Fibroblast of skin of abdomen (primary cell): ENCODE data around the gene SMARCC1.
"Not testable (repeated sequence)": the region's sequence is repeated elsewhere in the genome, so short reads cannot be mapped to it uniquely, and the experiment has no call there.

Experiments used
- DNase-seq: peaks from one replicate; pipeline ENCODE4 v3.0.0-alpha.2; 2013

The SMARCC1 gene

GRCh38 chr3:47766186-47766585 lies 15.5 kb downstream of the SMARCC1 start:
- no peak for DNase-seq

- no peak for DNase-seq
Measured at GRCh38 chr3:47762233-47762632, 19.5 kb downstream of the SMARCC1 start.

GRCh38 chr3:47761046-47761445 lies 20.6 kb downstream of the SMARCC1 start:
- DNase-seq, result no peak

GRCh38 chr3:47760207-47760606 lies 21.5 kb downstream of the SMARCC1 start:
- DNase-seq, result not testable (repeated sequence)

GRCh38 chr3:47758261-47759025 lies 23.2 kb downstream of the SMARCC1 start:
- DNase-seq, result no peak

- no peak for DNase-seq
Measured at GRCh38 chr3:47752716-47753115, 29.0 kb downstream of the SMARCC1 start.

GRCh38 chr3:47750811-47751354 lies 30.8 kb downstream of the SMARCC1 start:
- not testable (repeated sequence) for DNase-seq

GRCh38 chr3:47747558-47747957 lies 34.1 kb downstream of the SMARCC1 start:
- DNase-seq, result no peak

- no peak for DNase-seq
Measured at GRCh38 chr3:47746264-47746663, 35.4 kb downstream of the SMARCC1 start.

GRCh38 chr3:47743855-47744254 lies 37.8 kb downstream of the SMARCC1 start:
- no peak for DNase-seq

- peak; percentile 20 for DNase-seq
Measured at GRCh38 chr3:47743352-47743751, 38.3 kb downstream of the SMARCC1 start.

GRCh38 chr3:47741925-47742324 lies 39.8 kb downstream of the SMARCC1 start:
- no peak for DNase-seq

GRCh38 chr3:47732143-47732542 lies 49.5 kb downstream of the SMARCC1 start:
- no peak for DNase-seq

GRCh38 chr3:47731061-47731460 lies 50.6 kb downstream of the SMARCC1 start:
- no peak for DNase-seq

GRCh38 chr3:47722859-47723258 lies 58.8 kb downstream of the SMARCC1 start:
- no peak for DNase-seq

- DNase-seq, result not testable (repeated sequence)
Measured at GRCh38 chr3:47717448-47717847, 64.2 kb downstream of the SMARCC1 start.

GRCh38 chr3:47716656-47717055 lies 65.0 kb downstream of the SMARCC1 start:
- no peak for DNase-seq

GRCh38 chr3:47715928-47716327 lies 65.8 kb downstream of the SMARCC1 start:
- peak; percentile 46 for DNase-seq

GRCh38 chr3:47714606-47715005 lies 67.1 kb downstream of the SMARCC1 start:
- DNase-seq, result no peak

GRCh38 chr3:47713655-47714054 lies 68.0 kb downstream of the SMARCC1 start:
- DNase-seq, result no peak

- DNase-seq, result no peak
Measured at GRCh38 chr3:47712398-47712797, 69.3 kb downstream of the SMARCC1 start.

GRCh38 chr3:47711596-47711995 lies 70.1 kb downstream of the SMARCC1 start:
- no peak for DNase-seq

GRCh38 chr3:47705391-47705790 lies 76.3 kb downstream of the SMARCC1 start:
- DNase-seq, result no peak

GRCh38 chr3:47704237-47704612 lies 77.5 kb downstream of the SMARCC1 start:
- no peak for DNase-seq

GRCh38 chr3:47701388-47701787 lies 80.3 kb downstream of the SMARCC1 start:
- DNase-seq, result no peak
